HEK293T (cell line): ENCODE results near the gene CFAP97D2.

Experiments used
- ARNT ChIP-seq: fragments of 450-650 bp; IDR thresholded peaks from 2 replicates; pipeline ENCODE4 v1.6.1; 2017; ENCODE audit warnings: mild to moderate bottlenecking
- CTBP1 ChIP-seq: fragments of 450-650 bp; IDR thresholded peaks from 2 replicates; pipeline ENCODE4 v1.6.1; 2016; ENCODE audit warnings: borderline replicate concordance
- FOXA1 ChIP-seq: fragments of 450-650 bp; IDR thresholded peaks from 2 replicates; pipeline ENCODE4 v1.6.1; 2016; ENCODE audit warnings: mild to moderate bottlenecking
- L3MBTL2 ChIP-seq: fragments of 450-650 bp; conservative IDR thresholded peaks from 2 replicates; pipeline ENCODE4 v1.6.1; 2016; ENCODE audit warnings: mild to moderate bottlenecking
- LEF1 ChIP-seq: fragments of 450-650 bp; IDR thresholded peaks from 2 replicates; pipeline ENCODE4 v1.6.1; 2017; ENCODE audit warnings: mild to moderate bottlenecking, borderline replicate concordance
- SP1 ChIP-seq: fragments of 450-650 bp; IDR thresholded peaks from 2 replicates; pipeline ENCODE4 v1.6.1; 2017
- SUZ12 ChIP-seq: fragments of 450-650 bp; IDR thresholded peaks from 2 replicates; pipeline ENCODE4 v1.6.1; 2016; ENCODE audit warnings: mild to moderate bottlenecking
- ZNF384 ChIP-seq: fragments of 450-650 bp; IDR thresholded peaks from 2 replicates; pipeline ENCODE4 v1.6.1; 2016

DNA sequence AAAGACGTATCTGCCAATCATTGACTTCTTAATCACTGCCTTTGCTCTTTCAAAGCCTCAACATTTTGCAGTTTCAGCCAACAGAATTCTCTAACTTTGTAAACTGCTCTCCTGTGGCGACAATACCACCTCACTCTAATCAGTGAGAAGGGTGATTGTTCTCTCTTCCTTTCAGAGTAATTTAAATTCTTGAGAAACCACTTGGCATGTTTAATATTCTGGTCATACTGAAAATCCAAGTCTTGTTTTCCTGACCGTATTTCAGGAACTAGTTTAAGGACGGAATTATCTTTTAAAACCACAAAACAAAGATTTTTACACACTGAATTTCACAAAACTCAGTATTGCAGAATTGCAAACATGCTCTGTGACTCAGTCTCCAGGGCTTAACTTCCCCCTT lies 50.4 kb downstream of the CFAP97D2 start:
- TF ChIP-seq FOXA1 (no peak), ZNF384 (no peak), CTBP1 (no peak), SUZ12 (no peak), L3MBTL2 (no peak), ARNT (no peak), LEF1 (no peak), SP1 (no peak)
